Neural progenitor cell (in vitro differentiated cells): ENCODE measurements around the gene BFSP1.

Experiments used
- EZH2phosphoT487 ChIP-seq: fragments of 200-600 bp; sonication (generic); IDR thresholded peaks from 2 replicates; pipeline ENCODE4 v1.6.1; 2017; ENCODE audit warnings: antibody characterized with exemption
- TF ChIP-seq, protein P1 (sequence below): fragments of 200-600 bp; sonication (generic); IDR thresholded peaks from 2 replicates; pipeline ENCODE4 v1.5.1; 2017; ENCODE audit warnings: antibody characterized with exemption, mild to moderate bottlenecking

DNA sequence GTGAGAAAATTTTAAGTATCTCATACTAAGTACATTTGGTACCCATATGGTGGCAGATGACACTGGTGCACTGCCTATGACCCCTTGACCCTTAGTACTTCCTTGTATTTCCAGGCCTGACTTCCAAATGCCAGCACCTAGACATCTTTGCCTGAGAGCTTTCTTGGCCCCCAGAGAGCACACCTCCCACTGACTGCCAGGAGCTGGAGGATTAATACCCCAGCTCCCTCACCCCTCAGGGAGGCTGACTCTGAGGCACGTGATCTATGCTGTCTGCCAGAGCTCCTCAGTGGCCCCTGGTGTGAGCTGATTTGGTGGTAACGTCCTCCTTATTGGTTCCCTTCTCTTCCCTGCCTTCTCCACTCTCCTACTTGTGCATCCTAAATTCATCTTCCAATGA is 38.0 kb downstream of the BFSP1 start:
- TF ChIP-seq, protein P1, sequence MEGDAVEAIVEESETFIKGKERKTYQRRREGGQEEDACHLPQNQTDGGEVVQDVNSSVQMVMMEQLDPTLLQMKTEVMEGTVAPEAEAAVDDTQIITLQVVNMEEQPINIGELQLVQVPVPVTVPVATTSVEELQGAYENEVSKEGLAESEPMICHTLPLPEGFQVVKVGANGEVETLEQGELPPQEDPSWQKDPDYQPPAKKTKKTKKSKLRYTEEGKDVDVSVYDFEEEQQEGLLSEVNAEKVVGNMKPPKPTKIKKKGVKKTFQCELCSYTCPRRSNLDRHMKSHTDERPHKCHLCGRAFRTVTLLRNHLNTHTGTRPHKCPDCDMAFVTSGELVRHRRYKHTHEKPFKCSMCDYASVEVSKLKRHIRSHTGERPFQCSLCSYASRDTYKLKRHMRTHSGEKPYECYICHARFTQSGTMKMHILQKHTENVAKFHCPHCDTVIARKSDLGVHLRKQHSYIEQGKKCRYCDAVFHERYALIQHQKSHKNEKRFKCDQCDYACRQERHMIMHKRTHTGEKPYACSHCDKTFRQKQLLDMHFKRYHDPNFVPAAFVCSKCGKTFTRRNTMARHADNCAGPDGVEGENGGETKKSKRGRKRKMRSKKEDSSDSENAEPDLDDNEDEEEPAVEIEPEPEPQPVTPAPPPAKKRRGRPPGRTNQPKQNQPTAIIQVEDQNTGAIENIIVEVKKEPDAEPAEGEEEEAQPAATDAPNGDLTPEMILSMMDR = no peak
- no peak for TF ChIP-seq EZH2phosphoT487
